Gastrocnemius medialis (tissue), 4 donors: ENCODE data around the gene HSCB. TPM values are rescaled to one million over a fixed set of nuclear protein-coding genes. Genes with fewer than 3 reads are reported as not detected.
"Not testable (repeated sequence)": the region's sequence is repeated elsewhere in the genome, so short reads cannot be mapped to it uniquely, and the experiment has no call there.

Experiments
- ATAC-seq, 2 donors: fragments of 150-250 bp; one replicate each; pipeline ENCODE4 v1.9.1; 2016
- DNase-seq, 2 donors: peaks; one replicate each; pipeline ENCODE4 v3.0.0-alpha.2; 2019
- H3K27ac ChIP-seq, 4 donors: fragments of 200-600 bp; sonication (generic); 1 replicate in 1 of 4; 2 replicates in 3 of 4; pipeline ENCODE4 v1.5.1; 2016 to 2018; ENCODE audit warnings: mild to moderate bottlenecking in 2 of 4, moderate library complexity in 1 of 4
- H3K27me3 ChIP-seq, 3 donors: fragments of 200-600 bp; sonication (generic) in 2 of 3; 1 replicate in 1 of 3; 2 replicates in 2 of 3; pipeline versions ENCODE4 v1.5.1 to v1.6.0; 2016 to 2019; ENCODE audit warnings: mild to moderate bottlenecking in 1 of 3, moderate library complexity in 1 of 3
- H3K36me3 ChIP-seq, 2 donors: fragments of 200-600 bp; sonication (generic) in 1 of 2; one replicate each; pipeline ENCODE4 v1.5.1; 2017 to 2018
- H3K4me1 ChIP-seq, 2 donors: fragments of 200-600 bp; sonication (generic) in 1 of 2; one replicate each; pipeline ENCODE4 v1.5.1; 2016 to 2017; ENCODE audit warnings: mild to moderate bottlenecking in 2 of 2
- H3K4me3 ChIP-seq, 4 donors: fragments of 200-600 bp; sonication (generic) in 3 of 4; 1 replicate in 1 of 4; 2 replicates in 3 of 4; pipeline ENCODE4 v1.5.1; 2016 to 2019; ENCODE audit warnings: mild to moderate bottlenecking in 2 of 4
- H3K9me3 ChIP-seq, 3 donors: fragments of 200-600 bp; sonication (generic) in 2 of 3; 1 replicate in 1 of 3; 2 replicates in 2 of 3; pipeline ENCODE4 v1.5.1; 2016 to 2019
- CTCF ChIP-seq, 5 experiments: fragments of 450-650 bp in 3 of 5; fragments of 200-600 bp in 2 of 5; sonication (generic) in 2 of 5; IDR thresholded peaks in 4 of 5; conservative IDR thresholded peaks in 1 of 5; 1 replicate in 4 of 5; 2 replicates in 1 of 5; pipeline ENCODE4 v1.5.1; 2016 to 2019; ENCODE audit warnings: antibody characterized with exemption in 5 of 5, mild to moderate bottlenecking in 3 of 5, moderate library complexity in 3 of 5
- POLR2A ChIP-seq, 2 donors: fragments of 450-650 bp; IDR thresholded peaks; one replicate each; pipeline ENCODE4 v1.6.1; 2017; ENCODE audit warnings: antibody characterized with exemption in 2 of 2, mild to moderate bottlenecking in 2 of 2, moderate library complexity in 2 of 2
- in situ Hi-C, 4 donors: fragments of 200-750 bp; cut with MboI; loops; one replicate each; pipeline versions ENCODE4 v1.15.0 to v1.8.0; 2017; ENCODE audit warnings: low sequenced_read_pairs in 4 of 4
- intact Hi-C: fragments of 100-400 bp; cut with DNase I; formaldehyde crosslinking; loops from one replicate; pipeline ENCODE4 v1.15.1; 2023; ENCODE audit warnings: low total_unique reads
- total RNA-seq, 4 donors: library from RNA; depleted of rRNA; stranded (reverse); fragments of >200 nt; gene quantifications; one replicate each; pipeline versions ENCODE4 v1.1.0 to v1.2.3, GENCODE V29; 2016

Gene HSCB
- total RNA-seq, 4 donors from 2014 or later = 14.4 to 30.4 (median 22.9) TPM

- H3K4me3 ChIP-seq = no peak overlapping the region
- H3K4me1 ChIP-seq = peaks cover 12 to 13% of the 10 kb centered on the region in 2 donors
- H3K36me3 ChIP-seq = peaks cover 0 to 53% of the 10 kb centered on the region in 2 donors
- in situ Hi-C loops (loop anchor here in 1 of 4 donors (10.0 kb wide), 1 partner anchor 139 kb away; no protein-coding TSS in a partner anchor), intact Hi-C loops (loop anchor here (10.0 kb wide), 1 partner anchor 139 kb away; no protein-coding TSS in a partner anchor)
- no peak overlapping the region for H3K27ac ChIP-seq
- ATAC-seq (no peak), DNase-seq (no peak)
- no peak for TF ChIP-seq CTCF (IDR thresholded peaks at IDR 0.05 in 4 of 5, conservative IDR thresholded peaks at IDR 0.05 in 1 of 5)
- no peak for TF ChIP-seq POLR2A (IDR thresholded peaks at IDR 0.05)
- H3K27me3 ChIP-seq = no peaks in the 10 kb centered on the region
- no peaks in the 10 kb centered on the region for H3K9me3 ChIP-seq
Observed at GRCh38 chr22:28743852-28744251, 2.0 kb downstream of the HSCB start.

- Histone ChIP-seq H3K27ac (no peak overlapping the region), H3K4me3 (no peak overlapping the region), H3K36me3 (peaks cover 0 to 43% of the 10 kb centered on the region in 2 donors), H3K4me1 (no peaks in the 10 kb centered on the region), H3K9me3 (no peaks in the 10 kb centered on the region), H3K27me3 (no peaks in the 10 kb centered on the region)
- in situ Hi-C loops = no loop called here
- intact Hi-C loops = no loop called here
- no peak for ATAC-seq
- TF ChIP-seq POLR2A (IDR thresholded peaks at IDR 0.05) (no peak), CTCF (IDR thresholded peaks at IDR 0.05 in 4 of 5, conservative IDR thresholded peaks at IDR 0.05 in 1 of 5) (no peak)
- DNase-seq = no peak
Observed at GRCh38 chr22:28750471-28750881, 8.6 kb downstream of the HSCB start.

- H3K27me3 ChIP-seq, H3K27ac ChIP-seq, H3K4me1 ChIP-seq, intact Hi-C loops, ATAC-seq, H3K4me3 ChIP-seq, H3K9me3 ChIP-seq, in situ Hi-C loops, H3K36me3 ChIP-seq, DNase-seq: not testable (repeated sequence)
Observed at GRCh38 chr22:28754512-28754911, 12.7 kb downstream of the HSCB start.

- DNase-seq = no peak
- ATAC-seq = no peak
- Histone ChIP-seq H3K36me3 (no peaks in the 10 kb centered on the region), H3K27ac (no peak overlapping the region), H3K27me3 (no peaks in the 10 kb centered on the region), H3K4me1 (no peaks in the 10 kb centered on the region), H3K4me3 (no peak overlapping the region), H3K9me3 (no peaks in the 10 kb centered on the region)
- TF ChIP-seq POLR2A (IDR thresholded peaks at IDR 0.05) (no peak), CTCF (IDR thresholded peaks at IDR 0.05 in 4 of 5, conservative IDR thresholded peaks at IDR 0.05 in 1 of 5) (no peak)
- in situ Hi-C loops = no loop called here
- intact Hi-C loops = no loop called here
Observed at GRCh38 chr22:28759861-28760560, 18.2 kb downstream of the HSCB start.

- intact Hi-C loops = no loop called here
- ATAC-seq = no peak
- Histone ChIP-seq H3K9me3 (no peaks in the 10 kb centered on the region), H3K27ac (no peak overlapping the region), H3K36me3 (no peaks in the 10 kb centered on the region), H3K4me1 (no peaks in the 10 kb centered on the region), H3K27me3 (no peaks in the 10 kb centered on the region), H3K4me3 (no peak overlapping the region)
- no peak for TF ChIP-seq CTCF (IDR thresholded peaks at IDR 0.05 in 4 of 5, conservative IDR thresholded peaks at IDR 0.05 in 1 of 5)
- TF ChIP-seq POLR2A (IDR thresholded peaks at IDR 0.05) = no peak
- DNase-seq = no peak
- in situ Hi-C loops = no loop called here
Observed at GRCh38 chr22:28761449-28761755, 19.6 kb downstream of the HSCB start.

GRCh38 chr22:28762000-28762399, 20.2 kb downstream of the HSCB start:
- in situ Hi-C loops = not testable (repeated sequence)

More at GRCh38 chr22:28762000-28762399, 20.2 kb downstream of the HSCB start:
- H3K27ac ChIP-seq, DNase-seq, H3K27me3 ChIP-seq, H3K4me1 ChIP-seq, H3K36me3 ChIP-seq, H3K4me3 ChIP-seq, intact Hi-C loops, H3K9me3 ChIP-seq, ATAC-seq: not testable (repeated sequence)
